Osteocyte (in vitro differentiated cells): ENCODE data around the gene UBR2. TPM values are rescaled to one million over a fixed set of nuclear protein-coding genes. Genes with fewer than 3 reads are reported as not detected.

ENCODE experiments used
- DNase-seq: peaks from one replicate; pipeline ENCODE4 v3.0.0; 2021; ENCODE audit warnings: mixed read lengths; ENCODE audit not compliant: unreplicated experiment; ENCODE audit errors: extremely low spot score
- H3K27ac Mint-ChIP-seq: one replicate; pipeline ENCODE4 v1.8.0; 2021; ENCODE audit warnings: mild to moderate bottlenecking, mixed read lengths; ENCODE audit not compliant: unreplicated experiment
- H3K27me3 Mint-ChIP-seq: one replicate; pipeline ENCODE4 v1.8.0; 2021; ENCODE audit warnings: mixed read lengths; ENCODE audit not compliant: unreplicated experiment
- H3K36me3 Mint-ChIP-seq: one replicate; pipeline ENCODE4 v1.8.0; 2021; ENCODE audit warnings: mixed read lengths; ENCODE audit not compliant: unreplicated experiment
- H3K4me1 Mint-ChIP-seq: one replicate; pipeline ENCODE4 v1.8.0; 2021; ENCODE audit warnings: mixed read lengths; ENCODE audit not compliant: unreplicated experiment
- H3K4me3 Mint-ChIP-seq: one replicate; pipeline ENCODE4 v1.8.0; 2021; ENCODE audit warnings: mild to moderate bottlenecking, moderate library complexity, mixed read lengths; ENCODE audit not compliant: unreplicated experiment
- H3K9me3 Mint-ChIP-seq: one replicate; pipeline ENCODE4 v1.8.0; 2021; ENCODE audit warnings: mixed read lengths; ENCODE audit not compliant: unreplicated experiment
- total RNA-seq: library from RNA; stranded (reverse); gene quantifications from 2 replicates; pipeline ENCODE4 v1.2.1, GENCODE V29; 2021
- TF ChIP-seq, protein P1 (sequence below): fragments of 200-600 bp; sonication (generic); IDR thresholded peaks from 2 replicates; pipeline ENCODE4 v1.5.0; 2021; ENCODE audit warnings: antibody characterized with exemption, mild to moderate bottlenecking, moderate library complexity

UBR2 gene
- total RNA-seq, 1 donor from 2014 or later = 29.3 TPM

DNA sequence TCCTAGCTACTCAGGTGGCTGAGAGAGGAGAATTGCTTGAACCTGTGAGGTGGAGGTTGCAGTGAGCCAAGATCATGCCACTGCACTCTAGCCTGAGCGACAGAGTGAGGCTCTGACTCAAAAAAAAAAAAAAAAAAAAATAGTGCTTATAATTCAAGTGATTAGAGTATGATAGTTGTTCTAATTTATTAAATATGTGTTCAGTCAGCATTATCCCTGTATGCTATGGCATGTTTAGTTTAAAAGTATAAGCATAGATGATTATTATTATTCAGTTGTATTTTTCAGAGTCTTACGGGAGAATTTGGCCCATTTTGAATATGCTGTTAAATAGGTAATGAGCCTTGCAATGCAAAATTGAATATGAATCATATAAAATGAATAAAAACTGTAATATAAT lies 64.8 kb downstream of the UBR2 start:
- H3K27ac Mint-ChIP-seq = no peak overlapping the region
- no peak overlapping the region for H3K4me3 Mint-ChIP-seq
- peaks cover 2% of the 10 kb centered on the region for H3K4me1 Mint-ChIP-seq
- TF ChIP-seq, protein P1, sequence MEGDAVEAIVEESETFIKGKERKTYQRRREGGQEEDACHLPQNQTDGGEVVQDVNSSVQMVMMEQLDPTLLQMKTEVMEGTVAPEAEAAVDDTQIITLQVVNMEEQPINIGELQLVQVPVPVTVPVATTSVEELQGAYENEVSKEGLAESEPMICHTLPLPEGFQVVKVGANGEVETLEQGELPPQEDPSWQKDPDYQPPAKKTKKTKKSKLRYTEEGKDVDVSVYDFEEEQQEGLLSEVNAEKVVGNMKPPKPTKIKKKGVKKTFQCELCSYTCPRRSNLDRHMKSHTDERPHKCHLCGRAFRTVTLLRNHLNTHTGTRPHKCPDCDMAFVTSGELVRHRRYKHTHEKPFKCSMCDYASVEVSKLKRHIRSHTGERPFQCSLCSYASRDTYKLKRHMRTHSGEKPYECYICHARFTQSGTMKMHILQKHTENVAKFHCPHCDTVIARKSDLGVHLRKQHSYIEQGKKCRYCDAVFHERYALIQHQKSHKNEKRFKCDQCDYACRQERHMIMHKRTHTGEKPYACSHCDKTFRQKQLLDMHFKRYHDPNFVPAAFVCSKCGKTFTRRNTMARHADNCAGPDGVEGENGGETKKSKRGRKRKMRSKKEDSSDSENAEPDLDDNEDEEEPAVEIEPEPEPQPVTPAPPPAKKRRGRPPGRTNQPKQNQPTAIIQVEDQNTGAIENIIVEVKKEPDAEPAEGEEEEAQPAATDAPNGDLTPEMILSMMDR = no peak
- H3K9me3 Mint-ChIP-seq = no peaks in the 10 kb centered on the region
- no peaks in the 10 kb centered on the region for H3K27me3 Mint-ChIP-seq
- peaks cover 45% of the 10 kb centered on the region for H3K36me3 Mint-ChIP-seq
- DNase-seq = no peak

DNA sequence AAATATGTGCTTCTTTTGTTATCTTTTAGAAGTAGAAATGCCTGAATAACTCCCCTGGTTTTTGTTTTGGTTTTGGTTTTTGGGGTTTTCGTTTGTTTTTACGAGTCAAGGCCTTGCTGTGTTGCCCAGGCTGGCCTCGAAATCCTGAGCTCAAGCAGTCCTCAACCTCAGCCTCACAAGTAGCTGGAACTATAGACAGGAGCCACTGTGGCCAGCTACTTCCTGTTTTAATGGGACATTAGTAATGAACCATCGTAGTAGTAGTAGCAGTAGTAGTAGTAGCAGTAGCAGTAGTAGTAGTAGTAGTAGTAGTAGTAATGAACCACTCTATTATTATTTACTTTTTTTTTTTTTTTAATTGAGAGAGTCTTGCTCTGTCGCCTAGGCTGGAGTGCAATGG lies 66.0 kb downstream of the UBR2 start:
- no peak for DNase-seq
- peaks cover 37% of the 10 kb centered on the region for H3K36me3 Mint-ChIP-seq
- no peak overlapping the region for H3K4me3 Mint-ChIP-seq
- H3K4me1 Mint-ChIP-seq = peaks cover 2% of the 10 kb centered on the region
- H3K27me3 Mint-ChIP-seq = no peaks in the 10 kb centered on the region
- no peaks in the 10 kb centered on the region for H3K9me3 Mint-ChIP-seq
- no peak overlapping the region for H3K27ac Mint-ChIP-seq
- TF ChIP-seq, protein P1 = no peak

DNA sequence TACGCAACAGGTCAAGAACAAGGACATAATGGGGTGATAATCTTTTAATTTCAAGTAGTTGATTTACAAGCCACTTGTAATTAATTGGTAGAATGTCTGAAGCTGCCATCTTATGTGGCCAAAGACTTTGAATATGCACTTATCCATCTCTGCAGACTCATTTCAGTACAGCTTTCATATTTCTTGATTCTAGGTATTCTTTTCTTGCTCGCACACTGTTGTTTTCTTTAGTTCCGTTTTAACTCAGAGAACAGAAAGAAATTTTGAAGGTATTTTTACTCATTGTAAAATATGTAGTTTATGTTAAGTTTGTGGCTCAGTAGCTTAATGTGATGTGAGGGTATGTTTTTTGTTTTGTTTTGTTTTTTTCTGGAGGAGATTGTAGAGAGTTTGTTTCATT lies 73.9 kb downstream of the UBR2 start:
- no peak overlapping the region for H3K4me3 Mint-ChIP-seq
- H3K27me3 Mint-ChIP-seq = no peaks in the 10 kb centered on the region
- DNase-seq = no peak
- no peak overlapping the region for H3K27ac Mint-ChIP-seq
- peaks cover 44% of the 10 kb centered on the region for H3K36me3 Mint-ChIP-seq
- H3K4me1 Mint-ChIP-seq = no peaks in the 10 kb centered on the region
- TF ChIP-seq, protein P1 = no peak
- H3K9me3 Mint-ChIP-seq = no peaks in the 10 kb centered on the region

DNA sequence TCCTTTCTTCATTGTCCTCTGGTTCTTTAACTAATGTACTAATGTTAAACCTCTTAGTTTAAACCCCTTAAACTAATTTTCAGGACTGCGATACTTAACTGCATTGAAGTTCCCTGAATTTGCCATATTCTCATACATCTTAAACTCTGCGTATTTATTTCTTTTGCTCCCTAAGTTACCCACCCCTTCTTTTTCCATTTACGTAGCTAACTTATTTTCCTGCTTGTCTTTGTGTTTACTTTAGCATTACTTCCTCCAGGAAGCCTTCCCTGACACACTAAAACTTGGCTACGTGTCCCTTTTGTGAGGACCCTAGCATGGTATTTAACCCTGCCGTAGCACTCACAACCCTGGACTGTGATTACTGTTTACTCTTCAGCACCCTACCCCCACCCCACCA lies 79.0 kb downstream of the UBR2 start:
- H3K36me3 Mint-ChIP-seq = peaks cover 36% of the 10 kb centered on the region
- no peaks in the 10 kb centered on the region for H3K9me3 Mint-ChIP-seq
- peak overlapping the region; percentile 5 for H3K27ac Mint-ChIP-seq
- no peaks in the 10 kb centered on the region for H3K4me1 Mint-ChIP-seq
- H3K4me3 Mint-ChIP-seq = no peak overlapping the region
- H3K27me3 Mint-ChIP-seq = no peaks in the 10 kb centered on the region
- DNase-seq = no peak
- TF ChIP-seq, protein P1 = no peak

DNA sequence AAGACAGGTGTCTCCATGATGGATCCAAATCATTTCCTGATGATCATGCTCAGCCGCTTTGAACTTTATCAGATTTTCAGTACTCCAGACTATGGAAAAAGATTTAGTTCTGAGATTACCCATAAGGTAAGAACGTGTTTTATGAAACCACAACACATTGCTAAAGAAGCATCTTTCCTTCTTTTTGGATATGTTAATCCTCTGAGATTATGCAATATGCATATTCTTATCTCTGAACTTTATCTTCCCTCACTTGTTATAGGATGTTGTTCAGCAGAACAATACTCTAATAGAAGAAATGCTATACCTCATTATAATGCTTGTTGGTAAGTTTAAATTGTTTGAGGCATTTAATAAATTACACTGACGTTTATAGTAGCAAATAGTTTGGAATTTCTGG lies 80.4 kb downstream of the UBR2 start:
- Mint-ChIP-seq H3K9me3 (no peaks in the 10 kb centered on the region), H3K27me3 (no peaks in the 10 kb centered on the region), H3K4me1 (no peaks in the 10 kb centered on the region), H3K36me3 (peaks cover 29% of the 10 kb centered on the region), H3K4me3 (no peak overlapping the region), H3K27ac (no peak overlapping the region)
- DNase-seq = no peak
- TF ChIP-seq, protein P1 = no peak
